GM12878 (cell line): ENCODE measurements around the gene CHEK1. TPM values are rescaled to one million over a fixed set of nuclear protein-coding genes. Genes with fewer than 3 reads are reported as not detected.

ENCODE experiments used
- ATAC-seq: fragments of 200-7000 bp; cut with Tn5 transposase; 3 replicates; pipeline ENCODE4 v1.9.1; 2020; ENCODE audit warnings: mild to moderate bottlenecking, moderate library complexity
- BruUV-seq: library from RNA; stranded (reverse); fragments of 400-500 nt; replicated peaks from 2 replicates; lab custom pipeline; 2021; lab: Mats Ljungman, UMichigan
- CTCF ChIA-PET: fragments of 300-600 bp; sonication (Branson Sonifier 250); formaldehyde crosslinking; extraction: SDS; loops from one replicate; lab custom pipeline; 2021; ENCODE audit warnings: inconsistent platforms; lab: Yijun Ruan, JAX
- POLR2A ChIA-PET: fragments of 350-600 bp; formaldehyde crosslinking; extraction: SDS; loops from one replicate; lab custom pipeline; 2021; ENCODE audit warnings: inconsistent platforms; lab: Charles Lee
- RAD21 ChIA-PET: fragments of 300-600 bp; sonication (Branson Sonifier 250); formaldehyde crosslinking; loops from one replicate; lab custom pipeline; 2023; ENCODE audit warnings: antibody characterized with exemption; ENCODE audit not compliant: unreplicated experiment; lab: Charles Lee
- SMC1A ChIA-PET: fragments of 300-600 bp; sonication (Branson Sonifier 250); formaldehyde crosslinking; loops from one replicate; lab custom pipeline; 2023; ENCODE audit not compliant: unreplicated experiment, uncharacterized antibody; lab: Charles Lee
- DNase-seq: peaks from one replicate; pipeline ENCODE4 v3.0.0-alpha.2; 2011; ENCODE audit warnings: low read depth, low spot score
- FAIRE-seq: peaks from 3 replicates; lab custom pipeline; 2011; peaks lifted over from hg19 to GRCh38; lab: Jason Lieb, UNC
- H2AFZ ChIP-seq: 2 replicates; pipeline ENCODE4 v1.6.0; 2011; ENCODE audit warnings: low read depth, low read length, control low read depth; ENCODE audit not compliant: control insufficient read depth
- H3K27ac ChIP-seq: 2 replicates; pipeline ENCODE4 v1.5.1; 2011; ENCODE audit warnings: control low read depth; ENCODE audit not compliant: control insufficient read depth, insufficient read depth
- H3K27me3 ChIP-seq, 2 experiments: replicated peaks in 1 of 2; 2 replicates each; pipeline versions ENCODE4 v1.6.0 to v1.6.1; 2011; ENCODE audit warnings: low read length in 1 of 2; ENCODE audit not compliant: control insufficient read depth in 2 of 2, insufficient read depth in 2 of 2
- H3K36me3 ChIP-seq, 2 experiments: 2 replicates each; pipeline ENCODE4 v1.5.1; 2011; ENCODE audit warnings: low read length in 1 of 2; ENCODE audit not compliant: control insufficient read depth in 2 of 2, insufficient read depth in 2 of 2
- H3K4me1 ChIP-seq: 2 replicates; pipeline ENCODE4 v1.6.1; 2011; ENCODE audit warnings: mild to moderate bottlenecking, low read length, moderate library complexity, mixed read lengths; ENCODE audit not compliant: control insufficient read depth, insufficient read depth
- H3K4me2 ChIP-seq: 2 replicates; pipeline ENCODE4 v1.6.0; 2011; ENCODE audit warnings: control low read depth; ENCODE audit not compliant: control insufficient read depth, insufficient read depth
- H3K4me3 ChIP-seq: fragments of 200-600 bp; sonication (generic); 2 replicates; pipeline ENCODE4 v1.5.1; 2016
- H3K79me2 ChIP-seq: 2 replicates; pipeline ENCODE4 v1.6.0; 2011; ENCODE audit warnings: low read length; ENCODE audit not compliant: control insufficient read depth, insufficient read depth
- H3K9ac ChIP-seq: 2 replicates; pipeline ENCODE4 v1.8.0; 2011; ENCODE audit warnings: low read length, control low read depth, mixed read lengths; ENCODE audit not compliant: control insufficient read depth, insufficient read depth
- H3K9me3 ChIP-seq: replicated peaks from 3 replicates; pipeline ENCODE4 v1.5.1; 2011; ENCODE audit warnings: mild to moderate bottlenecking, low read length; ENCODE audit not compliant: control insufficient read depth, insufficient read depth
- H4K20me1 ChIP-seq: 2 replicates; pipeline ENCODE4 v1.6.0; 2011; ENCODE audit not compliant: control insufficient read depth, insufficient read depth
- ASH2L ChIP-seq: fragments of 300-600, 200-600 bp; sonication (generic); IDR thresholded peaks from 2 replicates; pipeline ENCODE4 v1.6.1; 2017; ENCODE audit warnings: low read depth, mild to moderate bottlenecking, borderline replicate concordance
- CHD1 ChIP-seq: IDR thresholded peaks from 2 replicates; pipeline ENCODE4 v1.6.1; 2012; ENCODE audit warnings: low read depth, low read length, improper control_type of control experiment
- ETV6 ChIP-seq, 2 experiments: fragments of 450-650 bp in 1 of 2; IDR thresholded peaks in 1 of 2; conservative IDR thresholded peaks in 1 of 2; 2 replicates each; pipeline ENCODE4 v1.6.1; 2014; ENCODE audit warnings: antibody characterized with exemption in 1 of 2, borderline replicate concordance in 1 of 2, low read depth in 1 of 2, mild to moderate bottlenecking in 1 of 2, moderate library complexity in 1 of 2
- GATAD2B ChIP-seq: fragments of 450-650 bp; conservative IDR thresholded peaks from 2 replicates; pipeline ENCODE4 v1.6.1; 2017; ENCODE audit warnings: low read depth, mild to moderate bottlenecking, moderate library complexity
- NFYA ChIP-seq: IDR thresholded peaks from 2 replicates; pipeline ENCODE4 v1.6.1; 2011; ENCODE audit warnings: low read depth, mild to moderate bottlenecking, low read length, improper control_type of control experiment, borderline replicate concordance
- NFYB ChIP-seq: IDR thresholded peaks from 2 replicates; pipeline ENCODE4 v1.6.1; 2011; ENCODE audit warnings: low read depth, mild to moderate bottlenecking, low read length, improper control_type of control experiment, moderate library complexity; ENCODE audit not compliant: insufficient read depth
- NR2C2 ChIP-seq: IDR thresholded peaks from 2 replicates; pipeline ENCODE4 v1.6.1; 2011; ENCODE audit warnings: borderline replicate concordance, low read depth; ENCODE audit not compliant: control insufficient read depth, insufficient read length
- RUNX3 ChIP-seq: IDR thresholded peaks from 2 replicates; pipeline ENCODE4 v1.6.1; 2012; ENCODE audit warnings: low read length, inconsistent platforms
- SMAD5 ChIP-seq: IDR thresholded peaks from 2 replicates; pipeline ENCODE4 v1.6.1; 2016; ENCODE audit warnings: antibody characterized with exemption, low read depth
- TARDBP ChIP-seq: IDR thresholded peaks from 2 replicates; pipeline ENCODE4 v1.6.1; 2016; ENCODE audit warnings: borderline replicate concordance
- YY1 ChIP-seq: IDR thresholded peaks from 2 replicates; pipeline ENCODE4 v1.6.1; 2011; ENCODE audit warnings: low read depth, mild to moderate bottlenecking, low read length
- WGBS: methylation state at CpG from one replicate; pipeline ENCODE4 v1.1.6; 2016; ENCODE audit warnings: low lambda C conversion rate; ENCODE audit not compliant: insufficient replicate concordance, insufficient coverage; ENCODE audit errors: missing lambda C conversion rate; 5-methylcytosine and 5-hydroxymethylcytosine counted together
- in situ Hi-C: fragments of 300-500 bp; cut with MboI; formaldehyde crosslinking; loops from 9 replicates; pipeline ENCODE4 v1.14.3; 2018; ENCODE audit warnings: mixed read lengths
- intact Hi-C: fragments of 100-400 bp; cut with micrococcal nuclease; formaldehyde crosslinking; loops from one replicate; pipeline ENCODE4 v1.14.2; 2022; ENCODE audit not compliant: unreplicated experiment
- polyA plus RNA-seq, 11 experiments: library from polyadenylated mRNA; depleted of rRNA in 4 of 11; unstranded in 6 of 11; stranded (reverse) in 5 of 11; fragments of >200 nt; fragmentation: Nextera tagmentation in 4 of 11; fragmentation: Illumina TruSeq in 1 of 11; extraction: Ambion mirVana in 4 of 11; extraction: Trizol in 1 of 11; gene quantifications; 1 replicate in 1 of 11; 2 replicates in 10 of 11; pipeline versions ENCODE4 v1.2.1 to v1.2.3, GENCODE V29; 2011 to 2016; ENCODE audit warnings: inconsistent platforms in 2 of 11, missing spikeins in 2 of 11, low read depth in 1 of 11
- total RNA-seq, 4 experiments: library from RNA; depleted of rRNA in 3 of 4; stranded (reverse); fragments of >200 nt in 3 of 4; fragmentation: Illumina TruSeq in 1 of 4; extraction: Trizol in 1 of 4; gene quantifications; 2 replicates each; pipeline versions ENCODE4 v1.2.1 to v1.2.3, GENCODE V29; 2013 to 2021
- TF ChIP-seq, protein P1 (sequence below): fragments of 450-650 bp; conservative IDR thresholded peaks from 2 replicates; pipeline ENCODE4 v1.6.1; 2017; ENCODE audit warnings: mild to moderate bottlenecking, moderate library complexity

Gene CHEK1
- total and polyA plus RNA-seq, 10 of the 15 experiments (the other 5 are each of a cell fraction or from before 2014, with no cell fraction given) = 42.1 to 72.9 (median 65.6) TPM

DNA sequence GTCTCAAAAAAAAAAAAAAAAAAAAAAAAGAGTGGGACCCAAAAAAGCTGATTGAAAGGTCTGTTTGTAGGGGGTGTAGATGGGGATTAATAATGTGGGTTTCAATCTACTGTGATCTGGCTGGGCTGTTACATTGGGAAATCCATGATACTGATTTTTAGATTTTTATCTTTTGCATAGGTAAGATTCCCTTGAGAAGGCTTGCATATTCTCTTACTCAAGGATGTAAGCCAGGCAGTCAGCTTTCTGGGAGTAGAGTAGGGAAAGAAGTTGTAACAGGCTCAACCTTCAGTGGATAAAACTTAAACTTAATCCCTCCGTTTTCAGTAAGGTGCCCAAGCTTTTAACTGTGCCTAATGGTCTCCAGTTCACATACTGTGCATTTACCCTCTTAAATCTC is 1.9 kb upstream of the CHEK1 start:
- no peak for FAIRE-seq
- H3K9me3 ChIP-seq = no peaks in the 10 kb centered on the region
- TF ChIP-seq ETV6 (conservative IDR thresholded peaks at IDR 0.05 in 1 of 2, IDR thresholded peaks at IDR 0.05 in 1 of 2; ENCODE audit: borderline replicate concordance in 1 of 2, low read depth in 1 of 2) (no peak), SMAD5 (no peak), TARDBP (no peak), RUNX3 (no peak), GATAD2B (no peak), YY1 (no peak), NR2C2 (no peak), NFYA (no peak), CHD1 (no peak), NFYB (no peak), ASH2L (no peak)
- TF ChIP-seq, protein P1, sequence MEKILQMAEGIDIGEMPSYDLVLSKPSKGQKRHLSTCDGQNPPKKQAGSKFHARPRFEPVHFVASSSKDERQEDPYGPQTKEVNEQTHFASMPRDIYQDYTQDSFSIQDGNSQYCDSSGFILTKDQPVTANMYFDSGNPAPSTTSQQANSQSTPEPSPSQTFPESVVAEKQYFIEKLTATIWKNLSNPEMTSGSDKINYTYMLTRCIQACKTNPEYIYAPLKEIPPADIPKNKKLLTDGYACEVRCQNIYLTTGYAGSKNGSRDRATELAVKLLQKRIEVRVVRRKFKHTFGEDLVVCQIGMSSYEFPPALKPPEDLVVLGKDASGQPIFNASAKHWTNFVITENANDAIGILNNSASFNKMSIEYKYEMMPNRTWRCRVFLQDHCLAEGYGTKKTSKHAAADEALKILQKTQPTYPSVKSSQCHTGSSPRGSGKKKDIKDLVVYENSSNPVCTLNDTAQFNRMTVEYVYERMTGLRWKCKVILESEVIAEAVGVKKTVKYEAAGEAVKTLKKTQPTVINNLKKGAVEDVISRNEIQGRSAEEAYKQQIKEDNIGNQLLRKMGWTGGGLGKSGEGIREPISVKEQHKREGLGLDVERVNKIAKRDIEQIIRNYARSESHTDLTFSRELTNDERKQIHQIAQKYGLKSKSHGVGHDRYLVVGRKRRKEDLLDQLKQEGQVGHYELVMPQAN = no peak
- TF ChIP-seq, all 136 proteins: peak for 0
- intact Hi-C loops = no loop called here
- no peak overlapping the region for H2AFZ ChIP-seq
- ChIA-PET SMC1A (interaction anchor here (0.8 to 1.0 kb wide), 4 partner anchors 14 to 571 kb away, joined by 3 read pairs; no protein-coding TSS in a partner anchor), RAD21 (interaction anchor here (0.7 kb wide), 1 partner anchor 30 kb away, joined by 3 read pairs; no protein-coding TSS in a partner anchor), POLR2A (no interaction called here), CTCF (interaction anchor here (0.6 to 1.7 kb wide), 3 partner anchors 29 to 883 kb away, joined by 4 to 5 read pairs (median 4); no protein-coding TSS in a partner anchor)
- H3K9ac ChIP-seq = no peak overlapping the region
- H3K4me1 ChIP-seq = peaks cover 7% of the 10 kb centered on the region; the same call in 1 of the 2 replicates
- H3K4me2 ChIP-seq = no peak overlapping the region
- ATAC-seq = no peak
- H4K20me1 ChIP-seq = no peaks in the 10 kb centered on the region
- 100% methylated on average over 1 of the region's 1 CpG for WGBS
- in situ Hi-C loops = no loop called here
- H3K79me2 ChIP-seq = peaks cover 25% of the 10 kb centered on the region
- no peak for DNase-seq
- peaks cover 5 to 27% of the 10 kb centered on the region in 2 experiments for H3K36me3 ChIP-seq
- H3K27ac ChIP-seq = no peak overlapping the region
- H3K4me3 ChIP-seq = no peak overlapping the region
- no TSS peak for BruUV-seq
- H3K27me3 ChIP-seq = no peaks in the 10 kb centered on the region
